Prostate gland (tissue), 2 donors: Measurements from ENCODE around the gene APOBEC2.

ENCODE experiments used
- POLR2A ChIP-seq: fragments of 450-650 bp; IDR thresholded peaks from one replicate; pipeline ENCODE4 v1.6.1; 2016; ENCODE audit warnings: antibody characterized with exemption, mild to moderate bottlenecking
- POLR2AphosphoS5 ChIP-seq: sonication (generic); formaldehyde crosslinking; IDR thresholded peaks from one replicate; pipeline ENCODE4 v1.6.1; 2017; ENCODE audit warnings: antibody characterized with exemption
- TF ChIP-seq, protein P1 (sequence below), 4 experiments: fragments of 200-600 bp in 2 of 4; fragments of 450-650 bp in 2 of 4; sonication (generic) in 2 of 4; IDR thresholded peaks; 1 replicate in 3 of 4; 2 replicates in 1 of 4; pipeline ENCODE4 v1.5.1; 2016 to 2019; ENCODE audit warnings: antibody characterized with exemption in 4 of 4, mild to moderate bottlenecking in 2 of 4, moderate library complexity in 2 of 4

DNA sequence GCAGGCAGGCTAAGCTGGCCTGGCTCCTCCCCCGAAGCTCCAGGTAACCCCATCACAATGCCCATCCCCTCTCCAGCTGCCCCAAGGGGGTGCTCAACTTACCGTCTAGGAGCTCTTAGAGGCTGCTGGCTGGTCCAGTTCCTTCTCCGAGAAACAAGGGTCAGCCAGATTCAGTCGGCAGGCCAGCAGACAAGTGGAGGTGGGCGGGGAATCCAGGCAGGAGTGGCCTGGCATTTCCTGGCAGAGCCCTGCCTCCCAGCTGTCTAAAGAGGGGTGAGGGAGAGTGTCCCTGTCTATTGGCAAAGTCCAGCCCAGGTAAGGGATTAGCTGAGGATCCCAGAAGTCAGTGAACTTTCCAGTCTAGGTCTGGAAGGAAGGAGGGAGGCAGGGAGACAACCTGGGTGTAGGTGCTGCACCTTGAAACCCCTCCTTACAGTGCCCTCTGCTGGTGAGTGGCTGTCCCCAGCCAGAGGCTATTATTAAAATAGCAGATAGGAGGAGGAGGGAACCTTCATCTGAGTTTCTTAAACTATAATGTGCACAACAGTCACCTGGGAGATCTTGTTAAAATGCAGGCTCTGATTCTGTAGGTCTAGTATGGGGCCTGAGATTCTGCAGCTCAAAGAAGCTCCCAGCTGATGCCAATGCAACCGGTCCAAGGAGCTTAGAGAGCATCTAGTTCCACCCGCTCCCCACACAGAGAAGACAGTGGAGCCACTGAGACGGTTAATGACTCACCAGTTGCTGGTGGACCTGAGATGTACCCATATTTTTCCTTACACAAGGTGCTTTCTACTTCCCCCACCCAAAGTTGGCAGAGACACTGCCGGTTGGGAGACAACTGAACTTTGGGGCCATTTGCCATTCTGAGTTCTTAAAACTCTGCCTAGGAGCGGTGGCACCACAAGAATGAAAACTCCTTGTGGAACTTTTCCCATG, 13.7 kb upstream of the APOBEC2 start, which contains the start of gene UNC5CL:
- TF ChIP-seq, protein P1, sequence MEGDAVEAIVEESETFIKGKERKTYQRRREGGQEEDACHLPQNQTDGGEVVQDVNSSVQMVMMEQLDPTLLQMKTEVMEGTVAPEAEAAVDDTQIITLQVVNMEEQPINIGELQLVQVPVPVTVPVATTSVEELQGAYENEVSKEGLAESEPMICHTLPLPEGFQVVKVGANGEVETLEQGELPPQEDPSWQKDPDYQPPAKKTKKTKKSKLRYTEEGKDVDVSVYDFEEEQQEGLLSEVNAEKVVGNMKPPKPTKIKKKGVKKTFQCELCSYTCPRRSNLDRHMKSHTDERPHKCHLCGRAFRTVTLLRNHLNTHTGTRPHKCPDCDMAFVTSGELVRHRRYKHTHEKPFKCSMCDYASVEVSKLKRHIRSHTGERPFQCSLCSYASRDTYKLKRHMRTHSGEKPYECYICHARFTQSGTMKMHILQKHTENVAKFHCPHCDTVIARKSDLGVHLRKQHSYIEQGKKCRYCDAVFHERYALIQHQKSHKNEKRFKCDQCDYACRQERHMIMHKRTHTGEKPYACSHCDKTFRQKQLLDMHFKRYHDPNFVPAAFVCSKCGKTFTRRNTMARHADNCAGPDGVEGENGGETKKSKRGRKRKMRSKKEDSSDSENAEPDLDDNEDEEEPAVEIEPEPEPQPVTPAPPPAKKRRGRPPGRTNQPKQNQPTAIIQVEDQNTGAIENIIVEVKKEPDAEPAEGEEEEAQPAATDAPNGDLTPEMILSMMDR (IDR thresholded peaks at IDR 0.05) = peak; percentile 39 to 60 (median 45)
- no peak for TF ChIP-seq POLR2AphosphoS5
- TF ChIP-seq POLR2A = no peak
